Activated CD4-positive, alpha-beta T cell treated with anti-CD3 and anti-CD28 coated beads for 36 hours (primary cell): ENCODE data around the gene GPR62. TPM values are rescaled to one million over a fixed set of nuclear protein-coding genes. Genes with fewer than 3 reads are reported as not detected.

Source experiments
- ATAC-seq: fragments of 200-7000 bp; cut with Tn5 transposase; one replicate; pipeline ENCODE4 v1.10.0; 2021; ENCODE audit warnings: mild to moderate bottlenecking, moderate library complexity
- CTCF ChIA-PET: fragments of 350-600 bp; sonication (Branson Sonifier 250); formaldehyde crosslinking; loops from one replicate; lab custom pipeline; 2021; ENCODE audit warnings: antibody characterized with exemption; lab: Charles Lee
- POLR2A ChIA-PET: fragments of 350-600 bp; sonication (Branson Sonifier 250); formaldehyde crosslinking; loops from one replicate; lab custom pipeline; 2021; ENCODE audit warnings: antibody characterized with exemption, inconsistent platforms; lab: Charles Lee
- DNase-seq: peaks from one replicate; pipeline ENCODE4 v3.0.0-alpha.2; 2020
- H3K27ac Mint-ChIP-seq: one replicate; pipeline ENCODE4 v1.8.0; 2021; ENCODE audit warnings: mixed read lengths
- H3K27me3 Mint-ChIP-seq: one replicate; pipeline ENCODE4 v1.8.0; 2021; ENCODE audit warnings: mixed read lengths
- H3K36me3 Mint-ChIP-seq: one replicate; pipeline ENCODE4 v1.8.0; 2021; ENCODE audit warnings: low read depth, mixed read lengths
- H3K4me1 Mint-ChIP-seq: one replicate; pipeline ENCODE4 v1.8.0; 2021; ENCODE audit warnings: mixed read lengths
- H3K4me3 Mint-ChIP-seq: one replicate; pipeline ENCODE4 v1.8.0; 2021; ENCODE audit warnings: mild to moderate bottlenecking, moderate library complexity, mixed read lengths
- H3K9me3 Mint-ChIP-seq: one replicate; pipeline ENCODE4 v1.8.0; 2021; ENCODE audit warnings: low read depth, mixed read lengths
- intact Hi-C, 2 experiments: fragments of 100-400 bp; cut with DNase I in 1 of 2; cut with micrococcal nuclease in 1 of 2; formaldehyde crosslinking; loops; one replicate each; pipeline versions ENCODE4 v1.14.2 to v1.15.1; 2022 to 2024; cut with DNase I, micrococcal nuclease
- total RNA-seq, 2 experiments: library from RNA; stranded (reverse); gene quantifications; one replicate each; pipeline ENCODE4 v1.2.3, GENCODE V29; 2021

GPR62 gene
- total RNA-seq, 2 experiments from 2014 or later, result not detected

GRCh38 chr3:52005571-52005986 is 50.4 kb downstream of the GPR62 start:
- POLR2A ChIA-PET, result interaction anchor here (0.7 kb wide), 1 partner anchor 315 kb away, joined by 3 read pairs; no protein-coding TSS in a partner anchor
- Mint-ChIP-seq H3K9me3 (no peaks in the 10 kb centered on the region), H3K36me3 (no peaks in the 10 kb centered on the region), H3K27ac (no peak overlapping the region), H3K27me3 (no peaks in the 10 kb centered on the region), H3K4me3 (no peak overlapping the region), H3K4me1 (peaks cover 16% of the 10 kb centered on the region)
- peak; percentile 28 for ATAC-seq
- intact Hi-C loops, result no loop called here
- DNase-seq, result peak; percentile 43
- CTCF ChIA-PET, result interaction anchor here (0.5 to 6.3 kb wide), 4 partner anchors 10 to 449 kb away, joined by 3 to 76 read pairs (median 3); no protein-coding TSS in a partner anchor

- ChIA-PET POLR2A (interaction anchor here (0.7 kb wide), 1 partner anchor 316 kb away, joined by 3 read pairs; no protein-coding TSS in a partner anchor), CTCF (interaction anchor here (0.6 to 6.3 kb wide), 4 partner anchors 10 to 139 kb away, joined by 3 to 76 read pairs (median 3); no protein-coding TSS in a partner anchor)
- Mint-ChIP-seq H3K27ac (no peak overlapping the region), H3K9me3 (no peaks in the 10 kb centered on the region), H3K27me3 (no peaks in the 10 kb centered on the region), H3K36me3 (no peaks in the 10 kb centered on the region), H3K4me1 (peaks cover 16% of the 10 kb centered on the region), H3K4me3 (no peak overlapping the region)
- DNase-seq (no peak), ATAC-seq (no peak)
- intact Hi-C loops, result no loop called here
These were observed 51.0 kb downstream of the GPR62 start for GRCh38 chr3:52006017-52006819.

DNA sequence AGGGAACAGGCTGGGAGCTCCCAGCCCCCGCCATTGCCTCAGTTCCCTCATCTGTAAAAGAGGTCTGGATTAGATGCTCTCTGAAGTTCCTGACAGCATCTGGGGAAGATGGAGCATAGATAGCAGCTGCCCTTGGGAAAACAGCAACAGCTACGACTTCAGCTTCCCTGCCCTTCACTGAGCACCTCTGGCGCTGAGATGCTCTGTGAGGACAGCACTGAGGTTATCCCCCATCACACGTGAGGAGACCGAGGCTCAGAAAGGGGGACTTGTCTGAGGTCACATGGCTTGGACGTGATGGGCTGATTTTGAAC is 51.6 kb downstream of the GPR62 start:
- intact Hi-C loops, result no loop called here
- H3K27me3 Mint-ChIP-seq, result no peaks in the 10 kb centered on the region
- CTCF ChIA-PET, result interaction anchor here (0.6 kb wide), 1 partner anchor 87 kb away, joined by 3 read pairs; no protein-coding TSS in a partner anchor

More for the DNA sequence above, 51.6 kb downstream of the GPR62 start:
- Mint-ChIP-seq H3K4me1 (peaks cover 13% of the 10 kb centered on the region), H3K27ac (no peak overlapping the region), H3K36me3 (no peaks in the 10 kb centered on the region), H3K4me3 (no peak overlapping the region), H3K9me3 (no peaks in the 10 kb centered on the region)
- DNase-seq, result no peak
- POLR2A ChIA-PET, result no interaction called here
- ATAC-seq, result no peak

Other genes starting within 250 kb of the GPR62 start
- gene GRM2, start 248.3 kb upstream of the GPR62 start, total RNA-seq, result under 1 TPM; 0.27 to 0.47 TPM
- not detected for gene IQCF6, start 176.1 kb upstream of the GPR62 start, total RNA-seq
- gene IQCF2, start 93.8 kb upstream of the GPR62 start, total RNA-seq, result not detected
- gene IQCF5, start 79.8 kb upstream of the GPR62 start, total RNA-seq, result not detected
- not detected for gene IQCF1, start 52.0 kb upstream of the GPR62 start, total RNA-seq
- gene RRP9, start 13.5 kb upstream of the GPR62 start, total RNA-seq, result 10 to 100 TPM; 38.2 to 39.3 TPM
- gene PARP3, start 13.0 kb upstream of the GPR62 start, total RNA-seq, result 10 to 100 TPM; 10.6 to 12.2 TPM
- gene PCBP4, start 12.1 kb downstream of the GPR62 start, total RNA-seq, result 10 to 100 TPM; 12.5 to 13.6 TPM
- 10 to 100 TPM; 62.4 to 65.0 TPM for gene ABHD14B, start 18.7 kb downstream of the GPR62 start, total RNA-seq
- 1 to 10 TPM; 6.3 to 7.5 TPM for gene ABHD14A, start 19.7 kb downstream of the GPR62 start, total RNA-seq
- gene ACY1, start 28.2 kb downstream of the GPR62 start, total RNA-seq, result 10 to 100 TPM; 61.5 to 90.0 TPM
- gene RPL29, start 40.5 kb downstream of the GPR62 start, total RNA-seq, result 1,000 to 10,000 TPM; 1,975 to 2,071 TPM
- gene DUSP7, start 101.2 kb downstream of the GPR62 start, total RNA-seq, result 10 to 100 TPM; 17.1 to 20.3 TPM
- gene POC1A, start 199.0 kb downstream of the GPR62 start, total RNA-seq, result 10 to 100 TPM; 23.4 to 26.1 TPM
- 10 to 100 TPM; 52.8 to 68.7 TPM for gene ALAS1, start 242.8 kb downstream of the GPR62 start, total RNA-seq